COLO668 (cell line): ENCODE data around the gene LRBA.
"Not testable (repeated sequence)": the region's sequence is repeated elsewhere in the genome, so short reads cannot be mapped to it uniquely, and the experiment has no call there.

Source experiments
- DNase-seq: peaks from one replicate; lab custom pipeline; 2025; ENCODE audit not compliant: unreplicated experiment; lab: John Stamatoyannopoulos, UW

LRBA gene

DNA sequence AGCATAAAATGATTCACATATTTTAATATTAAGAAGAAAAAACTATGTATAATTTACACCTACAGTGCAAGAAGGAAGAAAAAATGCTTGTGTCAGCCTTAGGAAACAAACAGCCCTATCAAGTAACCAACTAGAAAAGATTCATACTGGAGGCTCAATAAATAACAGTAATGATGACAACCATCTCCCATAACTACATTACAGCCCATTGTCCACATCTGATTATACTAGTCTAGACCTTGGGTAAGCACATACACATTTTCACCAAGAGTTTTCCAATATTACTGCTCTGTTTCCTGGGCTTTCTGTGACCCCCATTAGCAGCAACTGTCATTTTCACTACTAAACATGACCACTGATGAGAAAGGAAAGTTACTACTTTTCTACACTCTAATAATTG is 263.4 kb downstream of the LRBA start:
- DNase-seq: no peak

DNA sequence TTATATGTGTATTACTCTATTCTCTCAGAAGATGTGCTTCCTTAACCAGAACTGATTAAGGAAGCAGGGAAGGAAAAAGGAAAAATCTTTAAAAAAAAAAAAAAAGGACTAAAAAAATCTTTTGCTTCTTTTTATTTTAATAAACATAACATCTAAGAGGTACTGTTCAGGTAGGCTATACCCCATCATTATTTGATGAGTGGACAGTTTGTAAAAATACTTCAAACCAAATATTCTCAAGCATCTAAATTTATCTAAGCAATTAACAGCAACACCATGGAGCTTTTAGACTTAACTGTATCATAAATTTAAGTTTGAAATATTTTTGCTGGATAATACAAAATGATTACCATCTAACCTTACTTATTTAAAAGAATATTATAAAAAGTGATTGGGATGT is 264.3 kb downstream of the LRBA start:
- no peak for DNase-seq

DNA sequence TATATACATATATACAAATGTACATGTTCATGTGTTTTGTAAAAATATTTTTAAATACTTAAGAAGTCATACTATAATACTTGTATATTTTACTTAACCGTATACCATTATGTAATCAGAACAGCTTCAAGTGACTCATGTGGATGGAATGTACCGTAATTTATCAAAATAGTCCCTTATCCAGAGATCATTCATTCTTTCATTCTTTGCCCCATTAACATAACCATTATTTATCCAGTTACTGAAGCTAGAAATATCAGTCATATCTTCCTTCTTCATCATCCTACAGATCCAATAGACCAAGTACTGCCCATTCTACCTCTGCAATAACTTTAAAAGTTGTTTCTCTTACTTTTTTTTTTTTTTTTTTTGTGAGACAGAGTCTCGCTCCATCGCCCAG is 268.9 kb downstream of the LRBA start:
- DNase-seq: no peak

DNA sequence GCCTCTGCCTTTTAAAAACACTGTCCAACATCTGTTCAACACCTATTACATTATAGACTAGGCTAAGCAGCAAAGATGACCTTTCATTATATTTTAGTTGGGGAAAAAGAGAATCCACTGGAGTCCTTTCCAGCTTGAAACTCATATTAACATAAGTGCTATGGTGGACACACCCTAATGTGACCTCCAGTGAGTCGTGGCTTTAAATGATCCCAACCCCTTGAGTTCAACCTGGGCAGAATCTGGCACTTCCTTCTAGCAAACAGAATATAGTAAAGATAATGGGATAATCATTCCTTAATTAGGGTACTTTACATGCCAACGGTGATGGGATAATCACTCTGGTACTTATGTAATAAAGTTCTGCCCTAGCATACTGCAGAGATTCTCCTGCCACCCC is 270.5 kb downstream of the LRBA start:
- no peak for DNase-seq

DNA sequence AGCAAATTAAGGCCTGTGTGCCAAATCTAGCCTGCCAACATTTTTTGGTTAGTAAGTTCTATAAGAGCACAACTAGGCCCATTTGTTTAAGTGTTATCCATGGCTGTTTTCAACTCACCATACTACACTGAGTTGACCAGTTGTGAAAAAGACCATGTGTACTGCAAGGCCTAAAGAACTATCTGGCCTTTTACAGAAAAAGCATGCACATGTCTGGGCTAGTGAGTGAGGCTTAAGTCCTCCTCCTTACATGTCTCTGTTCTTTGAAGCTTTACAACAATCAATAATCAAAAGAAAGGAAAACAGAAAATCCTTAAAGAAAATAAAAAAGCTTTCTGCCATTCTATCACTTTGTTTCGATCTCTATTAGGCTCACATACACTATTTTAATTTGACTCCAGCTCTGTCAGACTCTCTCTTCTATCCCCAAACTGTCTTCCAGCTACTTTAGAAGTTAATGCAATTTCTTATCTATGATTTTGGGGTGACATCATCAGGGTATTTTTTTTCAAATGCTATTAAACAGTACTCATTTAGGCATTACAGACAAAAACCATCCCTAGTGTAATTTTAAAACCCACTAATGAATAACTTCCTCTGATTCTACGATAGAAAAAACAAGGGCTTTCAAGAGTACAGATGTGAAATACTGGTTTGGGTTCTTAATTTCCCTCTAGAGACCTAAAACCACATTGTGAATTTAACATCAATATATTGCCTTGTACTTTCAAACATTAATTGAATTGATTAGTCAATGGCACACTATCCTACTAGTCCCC is 271.3 kb downstream of the LRBA start:
- no peak for DNase-seq

DNA sequence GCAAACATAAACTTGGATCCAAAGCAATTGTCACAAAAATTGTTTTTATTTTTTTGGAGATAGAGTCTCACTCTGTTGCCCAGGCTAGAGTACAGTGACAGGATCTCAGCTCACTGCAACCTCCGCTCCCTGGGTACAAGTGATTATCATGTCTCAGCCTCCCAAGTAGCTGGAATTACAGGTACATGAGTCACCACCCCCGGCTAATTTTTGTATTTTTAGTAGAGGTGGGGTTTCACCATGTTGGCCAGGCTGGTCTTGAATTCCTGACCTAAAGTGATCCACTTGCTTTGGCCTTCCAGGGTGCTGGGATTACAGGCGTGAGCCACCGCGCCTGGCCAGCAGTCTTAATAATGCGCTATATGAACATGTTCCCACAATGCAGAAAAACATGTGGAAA is 272.2 kb downstream of the LRBA start:
- not testable (repeated sequence) for DNase-seq

DNA sequence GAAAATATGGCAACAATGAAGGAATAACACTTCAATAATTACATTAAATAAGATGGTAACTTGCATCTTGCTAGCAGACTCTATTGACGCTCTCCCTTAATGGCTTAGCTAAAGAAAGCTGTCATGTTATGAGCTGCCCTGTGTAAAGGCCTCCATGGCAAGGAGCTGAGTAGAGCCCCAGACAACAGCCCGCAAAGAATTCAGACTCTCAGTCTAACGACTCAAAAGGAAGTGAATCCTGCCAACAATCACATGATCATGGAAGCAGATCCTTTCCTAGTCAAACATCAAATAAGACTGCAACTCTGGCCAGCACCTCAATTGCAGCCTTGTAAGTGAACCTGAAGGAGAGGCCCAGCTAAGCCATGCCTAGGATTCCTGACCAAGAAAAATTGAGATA is 275.5 kb downstream of the LRBA start:
- no peak for DNase-seq

DNA sequence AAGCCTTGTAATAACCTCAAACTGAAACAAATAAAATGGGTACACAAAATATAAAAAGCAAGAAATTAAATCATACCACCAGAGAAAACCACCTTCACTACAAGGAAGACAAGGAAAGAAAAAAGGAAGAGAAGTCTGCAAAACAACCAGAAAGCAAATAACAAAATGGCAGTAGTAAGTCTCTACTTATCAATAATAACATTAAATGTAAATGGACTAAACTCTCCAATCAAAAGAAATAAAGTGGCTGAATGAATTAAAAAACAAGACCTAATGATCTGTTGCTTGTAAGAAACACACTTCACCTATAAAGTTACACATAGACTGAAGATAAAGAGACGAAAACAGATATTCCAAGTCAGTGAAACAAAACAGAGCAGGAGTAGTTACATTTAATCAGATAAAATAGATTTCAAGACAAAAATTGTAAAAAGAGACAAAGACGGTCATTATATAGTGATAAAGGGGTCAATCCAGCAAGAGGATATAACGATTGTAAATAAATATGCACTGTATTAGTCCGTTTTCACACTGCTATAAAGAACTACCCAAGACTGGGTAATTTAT is 289.0 kb downstream of the LRBA start:
- no peak for DNase-seq

DNA sequence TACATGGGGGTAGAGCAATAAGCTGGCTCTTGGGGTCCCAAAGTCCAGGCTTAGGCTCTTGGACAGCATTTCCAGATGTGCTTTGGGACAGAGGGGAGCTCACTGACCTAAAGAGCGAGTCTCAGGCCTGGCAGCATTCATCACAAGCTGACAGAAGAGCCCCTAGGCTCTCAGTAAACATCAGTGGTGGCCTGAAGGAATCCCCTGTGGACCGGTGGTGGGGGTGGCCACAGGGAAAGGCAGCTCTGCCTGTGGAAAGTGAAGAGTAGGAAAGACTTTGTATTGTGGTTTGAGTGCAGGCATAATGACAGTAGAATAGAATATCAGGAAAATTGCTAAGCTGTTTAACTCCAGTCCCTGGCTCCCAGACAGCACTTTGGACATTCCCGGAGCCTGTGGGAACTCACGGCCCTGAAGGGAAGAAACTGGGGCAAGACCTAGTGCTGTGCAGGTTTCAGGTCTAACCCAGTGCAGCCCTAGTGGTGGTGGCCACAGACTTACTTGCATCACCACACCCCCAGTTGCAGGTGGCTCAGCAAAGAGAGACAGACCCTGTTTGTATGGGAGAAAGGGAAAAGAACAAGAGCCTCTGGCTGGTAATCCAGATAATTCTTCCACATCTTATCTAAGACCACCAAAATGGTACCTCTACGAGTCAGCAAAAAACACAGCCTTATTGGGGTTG is 291.2 kb downstream of the LRBA start:
- no peak for DNase-seq

DNA sequence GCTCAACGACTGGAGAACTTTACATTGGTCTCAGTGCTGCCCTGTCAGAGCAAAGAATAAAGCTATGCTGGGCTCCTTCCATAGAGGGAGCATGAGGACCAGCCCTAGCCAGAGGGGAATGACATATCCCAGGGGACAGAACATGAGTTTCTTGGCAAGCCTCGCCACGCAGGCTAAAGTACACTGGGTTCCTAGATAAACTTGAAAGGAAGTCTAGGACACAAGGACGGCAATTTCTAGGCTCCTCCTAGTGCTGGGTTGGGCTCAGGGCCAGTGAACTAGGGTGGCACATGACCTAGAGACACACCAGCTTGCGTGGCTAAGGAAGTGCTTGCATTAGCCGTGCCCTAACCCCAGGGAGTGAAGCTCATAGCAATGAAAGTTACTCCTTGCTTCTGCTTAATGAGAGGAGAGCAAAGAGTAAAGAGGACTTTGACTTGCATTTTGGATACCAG is 292.1 kb downstream of the LRBA start:
- no peak for DNase-seq

DNA sequence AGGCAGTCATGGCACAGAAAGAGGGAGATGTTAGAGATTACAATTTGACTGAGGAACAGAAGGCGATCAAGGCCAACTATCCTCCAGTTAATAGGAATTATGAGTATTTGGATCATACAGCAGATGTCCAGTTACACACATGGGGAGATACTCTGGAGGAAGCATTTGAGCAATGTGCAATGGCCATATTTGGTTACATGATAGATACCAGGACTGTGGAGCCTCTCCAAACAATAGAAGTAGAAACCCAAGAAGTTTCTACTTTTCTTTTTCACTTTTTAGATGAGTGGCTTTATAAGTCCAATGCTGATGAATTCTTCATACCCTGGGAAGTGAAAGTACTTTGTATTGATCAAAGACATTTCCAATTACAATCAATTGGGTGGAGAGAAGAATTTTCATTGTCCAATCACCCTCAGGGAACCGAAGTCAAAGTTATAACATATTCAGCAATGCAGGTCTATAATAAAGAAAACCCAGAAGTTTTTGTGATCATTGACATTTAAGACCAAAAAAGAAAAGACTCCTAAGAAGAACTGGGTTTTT is 294.0 kb downstream of the LRBA start:
- no peak for DNase-seq

DNA sequence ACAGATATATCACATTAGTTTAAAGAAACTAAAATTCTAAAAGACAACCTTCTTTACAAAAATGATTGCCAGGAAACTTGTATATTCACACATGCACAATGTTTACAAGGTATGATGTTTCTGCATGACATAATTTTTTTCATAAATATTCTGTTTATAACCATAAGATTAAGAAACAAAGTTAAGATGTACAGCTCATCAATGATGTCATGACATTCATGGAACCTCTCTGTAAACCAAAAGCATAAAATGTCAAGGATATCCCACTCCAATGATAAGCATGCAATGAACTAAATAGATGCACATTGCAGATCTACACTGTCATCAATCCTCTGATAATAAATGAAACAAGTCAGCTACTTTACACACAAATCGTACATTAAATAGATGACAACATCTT is 297.1 kb downstream of the LRBA start:
- DNase-seq: no peak

DNA sequence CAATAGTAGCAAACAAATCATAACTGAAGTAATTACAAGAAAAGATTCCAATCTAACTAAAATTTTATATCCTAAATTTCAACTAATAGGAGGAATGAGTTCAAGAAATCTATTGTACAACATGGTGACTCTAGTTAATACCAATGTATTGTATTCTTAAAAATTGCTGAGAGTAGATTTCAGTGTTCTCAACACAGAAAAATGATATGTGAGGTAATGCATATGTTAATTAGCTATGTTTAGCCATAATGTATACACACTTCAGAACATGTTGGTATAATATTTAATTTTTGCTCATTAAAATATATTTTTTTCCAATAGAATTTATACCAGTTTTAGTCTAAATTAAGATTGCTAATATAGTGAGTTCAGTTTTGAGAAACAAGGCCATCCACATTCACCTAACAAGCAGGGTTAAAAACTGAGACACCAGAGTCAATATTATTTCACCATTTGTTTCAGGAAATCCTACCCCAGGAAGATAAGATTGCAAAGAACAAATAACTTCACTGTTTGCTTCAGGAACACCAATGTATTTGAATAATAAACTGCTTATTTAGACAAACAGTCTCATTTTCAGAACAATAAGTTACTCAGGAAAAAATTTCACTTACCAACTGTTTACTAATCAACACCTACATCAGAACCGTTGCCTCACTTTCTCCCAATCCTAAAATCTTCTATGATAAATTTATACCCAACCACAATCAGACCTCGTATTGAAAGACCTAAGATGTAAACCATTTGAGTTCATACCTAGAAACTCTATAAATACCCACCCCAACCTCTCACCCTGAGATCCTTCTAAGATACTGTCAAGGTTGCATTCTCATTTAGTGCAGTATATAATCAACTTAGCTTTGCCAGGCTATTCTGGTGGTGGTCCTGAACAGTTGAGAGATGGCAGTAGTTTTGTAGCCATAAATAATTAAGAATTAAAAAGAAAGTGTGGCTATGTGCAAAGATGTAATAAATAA is 300.3 kb downstream of the LRBA start:
- DNase-seq: no peak

DNA sequence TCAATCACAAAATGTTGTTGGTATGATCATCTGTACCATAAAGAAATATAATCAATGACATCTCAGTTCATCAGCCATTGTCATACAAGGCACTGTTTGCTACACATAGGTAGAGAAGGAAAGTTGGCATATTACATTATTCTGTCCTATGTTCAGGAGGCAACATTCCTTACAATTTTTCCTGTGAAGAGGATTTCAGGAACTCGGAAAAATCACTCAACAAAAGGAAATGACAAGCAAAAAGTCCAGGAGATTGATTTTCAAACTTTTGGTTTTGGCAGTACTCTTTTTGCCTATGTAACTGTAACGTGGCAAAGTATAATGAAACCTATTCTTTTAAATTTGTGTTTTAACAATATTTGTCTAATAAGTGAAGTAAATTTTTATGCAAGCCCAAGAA is 301.8 kb downstream of the LRBA start:
- DNase-seq: no peak

DNA sequence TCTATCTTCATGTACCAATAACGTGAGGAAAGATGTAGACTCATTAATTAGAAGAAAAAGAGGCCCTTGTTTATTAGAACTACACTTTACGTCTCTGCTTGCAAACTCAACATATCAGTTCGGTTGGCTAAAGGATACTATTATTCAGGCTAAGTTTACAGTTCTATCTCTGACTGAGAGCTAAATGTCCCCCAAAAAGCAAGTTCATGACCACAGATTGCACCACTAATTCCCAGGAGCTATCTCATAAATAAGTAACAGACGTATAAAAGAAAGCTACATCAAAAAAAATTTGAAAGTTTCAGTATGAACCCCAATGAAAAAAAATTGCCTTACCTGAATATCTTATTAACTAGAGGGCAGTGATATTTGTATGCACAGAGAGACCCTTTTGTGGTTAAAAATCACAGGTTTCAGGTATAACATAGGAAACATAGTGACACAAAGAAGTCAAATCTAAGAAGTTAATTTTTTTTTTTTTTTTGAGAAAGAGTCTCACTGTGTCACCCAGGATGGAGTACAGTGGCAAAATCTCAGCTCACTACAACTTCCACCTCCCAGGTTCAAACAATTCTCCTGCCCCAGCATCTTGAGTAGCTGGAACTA is 304.2 kb downstream of the LRBA start:
- no peak for DNase-seq

DNA sequence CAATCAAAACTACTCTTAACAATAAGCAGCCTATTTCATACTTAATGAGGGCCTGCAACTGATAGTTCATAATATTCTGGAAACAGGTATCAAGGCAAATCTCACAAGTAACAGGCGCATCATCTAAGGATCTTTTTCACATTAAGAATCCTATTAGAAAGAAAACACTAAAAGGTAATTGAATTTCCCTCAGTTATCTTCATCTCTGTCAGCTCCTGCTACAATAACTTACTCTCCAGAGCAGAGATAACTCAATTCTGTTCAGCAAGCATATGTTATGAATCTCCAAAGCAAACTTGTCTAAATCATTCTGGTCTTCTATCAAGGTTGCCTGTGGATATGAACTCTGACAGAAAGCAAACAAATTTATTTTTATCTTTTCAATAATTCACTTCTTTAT is 307.1 kb downstream of the LRBA start:
- DNase-seq: no peak

DNA sequence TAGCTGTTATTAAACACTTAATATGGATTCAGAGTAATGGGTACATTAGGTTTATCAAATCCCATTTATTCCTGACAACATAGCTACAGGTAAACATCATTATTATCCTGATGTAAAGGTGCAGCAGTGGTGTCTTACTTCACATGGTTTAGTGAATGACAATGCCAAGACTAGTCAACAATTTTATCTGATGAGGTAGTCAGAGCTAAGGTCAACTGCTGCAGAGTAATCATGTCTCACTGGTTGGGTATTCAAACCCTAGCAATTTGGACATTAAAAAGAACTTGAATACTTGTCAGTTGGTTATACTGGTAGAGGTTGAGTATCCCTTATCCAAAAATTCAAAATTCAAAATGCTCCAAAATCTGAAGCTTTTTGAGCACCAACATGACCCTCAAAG is 315.5 kb downstream of the LRBA start:
- no peak for DNase-seq

DNA sequence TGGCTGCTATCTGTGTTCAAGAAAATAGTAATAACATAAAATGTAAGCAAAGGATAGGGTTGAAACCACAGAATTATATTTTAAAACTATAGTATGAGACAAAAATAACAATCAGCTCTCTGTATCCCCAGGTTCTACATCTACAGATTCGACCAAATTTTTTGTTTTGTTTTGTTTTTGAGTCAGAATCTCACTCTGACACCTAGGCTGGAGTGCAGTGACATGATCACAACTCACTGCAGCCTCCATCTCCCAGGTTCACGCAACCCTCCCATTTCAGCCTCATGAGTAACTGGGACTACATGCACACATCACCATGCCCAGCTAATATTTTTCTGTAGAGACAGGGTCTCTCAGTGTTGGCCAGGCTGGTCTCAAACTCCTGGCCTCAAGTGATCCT is 319.9 kb downstream of the LRBA start:
- DNase-seq: no peak

DNA sequence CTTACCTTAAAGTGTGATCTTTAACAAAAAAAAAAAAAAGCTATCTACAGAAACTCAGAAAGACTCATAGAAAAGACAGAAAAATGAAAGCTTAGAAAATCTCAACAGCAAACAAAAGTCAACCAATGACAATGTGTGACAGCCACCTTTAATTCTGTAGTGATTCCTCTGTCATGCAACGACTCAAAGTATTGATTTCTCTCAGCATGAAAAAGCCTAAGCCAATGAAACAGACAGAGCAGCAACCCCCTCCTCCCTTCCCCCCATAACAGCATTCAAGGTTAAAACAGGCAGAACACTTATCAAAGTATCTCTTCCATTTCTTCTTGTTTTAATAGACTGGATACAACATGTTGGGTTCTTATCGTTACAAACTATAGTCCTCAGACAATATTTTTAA is 320.6 kb downstream of the LRBA start:
- no peak for DNase-seq

DNA sequence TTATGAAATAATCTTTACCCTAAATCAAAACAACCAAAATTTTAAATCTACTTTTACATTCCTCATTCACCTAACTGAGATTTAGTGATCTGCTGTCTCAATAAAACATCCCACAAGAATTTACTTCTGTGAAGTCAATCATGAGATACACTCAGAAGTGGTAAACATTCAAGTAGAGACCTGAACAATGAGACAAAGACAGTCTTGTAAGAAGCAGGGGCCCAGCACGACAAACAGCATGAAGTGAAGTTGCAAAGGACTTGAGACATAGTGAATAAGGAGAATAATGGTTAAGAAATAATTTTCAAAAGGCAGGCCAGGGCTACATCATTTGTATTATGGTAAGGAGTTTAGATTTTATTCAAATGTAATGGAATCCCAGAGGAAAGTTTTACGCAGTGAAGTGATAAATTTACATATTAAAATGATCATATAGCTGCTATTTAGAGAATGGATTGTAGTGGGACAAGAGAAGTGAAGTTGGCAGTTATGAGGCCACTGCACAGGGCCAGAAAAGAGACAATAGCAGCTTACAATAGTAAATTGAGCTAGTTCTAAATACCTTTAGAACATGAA is 331.2 kb downstream of the LRBA start:
- no peak for DNase-seq
